GM21381 (cell line): ENCODE measurements around the gene EME2.

Experiments used
- ATAC-seq: cut with Tn5 transposase; IDR thresholded peaks from one replicate; pipeline ENCODE4 v1.9.1; 2021; ENCODE audit warnings: mild to moderate bottlenecking, moderate library complexity; ENCODE audit not compliant: unreplicated experiment

The EME2 gene

DNA sequence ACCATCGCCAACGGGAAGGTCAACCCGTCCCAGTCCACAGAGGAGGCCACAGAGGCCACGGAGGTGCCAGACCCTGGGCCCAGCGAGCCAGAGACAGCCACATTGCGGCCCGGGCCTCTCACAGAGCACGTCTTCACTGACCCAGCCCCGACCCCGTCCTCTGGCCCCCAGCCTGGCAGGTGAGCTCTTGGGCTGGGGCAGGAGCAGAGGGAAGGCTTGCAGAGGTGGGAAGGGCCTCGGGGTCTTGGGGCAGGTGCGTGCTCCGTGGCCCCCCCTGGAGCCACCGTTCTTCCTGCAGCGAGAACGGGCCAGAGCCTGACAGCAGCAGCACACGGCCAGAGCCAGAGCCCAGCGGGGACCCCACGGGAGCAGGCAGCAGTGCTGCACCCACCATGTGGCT is 6.4 kb upstream of the EME2 start:
- no peak for ATAC-seq

DNA sequence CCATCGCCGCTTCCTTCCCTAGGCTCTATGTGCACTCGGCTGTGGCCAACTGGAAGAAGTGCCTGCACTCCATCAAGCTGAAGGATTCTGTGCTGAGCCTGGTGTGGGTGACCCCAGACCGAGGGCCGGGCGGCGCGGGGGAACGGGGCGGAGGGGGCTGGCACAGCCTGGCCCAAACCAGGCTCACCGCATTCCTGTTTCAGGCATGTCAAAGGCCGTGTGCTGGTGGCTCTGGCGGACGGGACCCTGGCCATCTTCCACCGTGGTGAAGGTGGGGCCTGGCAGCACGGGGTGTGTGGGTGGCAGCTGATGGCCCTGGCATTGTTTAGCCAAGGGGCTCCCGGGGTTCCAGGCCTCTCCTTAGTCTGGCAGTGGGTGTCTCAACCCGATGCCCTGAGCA is 5.9 kb upstream of the EME2 start:
- no peak for ATAC-seq

GRCh38 chr16:1767116-1767994 is 5.3 kb upstream of the EME2 start:
- no peak for ATAC-seq

GRCh38 chr16:1768061-1768766 is 4.4 kb upstream of the EME2 start:
- no peak for ATAC-seq

GRCh38 chr16:1768767-1769401 is 3.7 kb upstream of the EME2 start:
- no peak for ATAC-seq

DNA sequence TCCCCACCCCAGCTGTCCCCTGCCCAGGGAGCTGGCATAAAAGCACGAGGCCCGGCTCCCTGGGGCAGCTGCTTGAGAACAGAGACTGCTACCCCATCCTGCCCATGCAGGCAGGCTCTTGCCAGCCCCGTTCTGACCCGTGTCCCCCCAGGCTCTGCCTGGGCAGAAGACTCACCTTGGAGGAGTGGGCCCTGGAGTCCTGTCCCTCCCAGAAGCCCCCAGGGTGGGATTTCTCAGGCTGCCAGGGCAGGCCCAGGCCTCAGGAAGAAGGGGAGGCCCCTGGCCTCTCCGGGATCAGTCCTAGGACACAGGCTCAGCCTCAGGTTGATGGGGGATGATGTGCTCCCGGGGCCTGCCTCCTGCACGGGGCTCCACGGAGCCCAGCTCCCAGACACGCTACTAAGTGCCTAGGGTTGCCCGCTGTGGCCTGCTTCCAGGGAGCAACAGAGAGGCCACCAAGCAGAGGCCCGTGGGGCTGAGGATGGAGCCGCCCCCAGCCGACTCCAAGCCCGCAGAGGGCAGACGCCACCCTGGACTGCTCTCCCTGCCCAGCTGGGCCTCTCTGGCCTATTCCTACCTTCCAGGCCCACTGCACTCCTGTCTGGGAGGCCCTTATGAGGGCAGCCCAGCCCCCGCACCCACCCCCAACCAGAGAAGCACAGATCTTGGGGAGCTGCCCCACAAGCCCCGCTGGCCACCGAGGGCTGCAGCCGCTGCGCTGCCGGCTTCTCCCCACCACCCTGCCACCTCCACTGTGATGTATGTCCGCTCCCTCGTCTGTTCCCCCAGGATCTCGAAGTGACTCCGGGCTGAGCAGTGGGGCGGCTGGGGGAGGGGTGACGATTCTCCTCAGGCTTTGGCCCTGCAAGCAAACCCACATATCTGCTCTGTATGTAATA is 3.0 kb upstream of the EME2 start:
- ATAC-seq, result no peak

DNA sequence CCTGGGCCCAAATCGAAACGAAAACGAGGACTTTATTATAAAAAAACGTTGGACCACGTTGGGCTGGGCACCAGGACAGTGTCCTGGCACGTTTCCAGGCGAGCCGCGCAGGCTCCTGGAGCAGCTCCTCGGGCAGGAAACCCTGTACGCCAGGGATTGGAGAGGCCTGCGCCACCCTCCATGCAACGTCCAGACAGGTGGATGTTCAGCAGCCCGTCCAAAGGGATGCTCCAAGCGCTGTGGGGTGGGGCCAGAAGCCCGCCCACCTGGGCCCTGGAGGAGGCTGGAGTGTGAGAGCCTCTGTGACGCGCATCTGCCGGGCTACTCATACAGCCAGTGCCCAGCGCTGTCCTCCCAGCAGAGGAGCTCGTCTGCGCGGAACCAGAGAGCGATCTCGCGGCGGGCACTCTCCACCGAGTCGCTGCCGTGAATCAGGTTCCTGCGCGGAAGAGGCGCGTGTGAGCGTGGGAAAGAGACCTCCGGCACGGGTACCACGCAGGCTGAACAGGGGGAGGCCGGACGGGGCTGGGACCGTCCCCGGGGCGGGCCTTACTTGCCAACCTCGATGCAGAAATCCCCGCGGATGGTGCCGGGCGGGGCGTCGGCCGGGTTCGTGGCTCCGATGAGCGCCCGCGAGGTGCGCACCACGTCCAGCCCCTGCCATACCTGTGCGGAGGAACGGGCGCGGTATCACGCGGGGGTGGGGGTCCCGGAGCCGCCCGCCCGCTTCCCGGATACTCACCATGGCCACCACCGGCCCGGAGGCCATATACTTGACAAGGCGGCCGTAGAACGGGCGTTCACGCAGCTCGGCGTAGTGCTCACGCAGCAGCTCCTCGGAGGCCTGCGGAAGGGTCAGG is 2.1 kb upstream of the EME2 start:
- ATAC-seq, result no peak

- peak; percentile 25 for ATAC-seq
Observed at GRCh38 chr16:1771188-1771863, 1.3 kb upstream of the EME2 start, which contains the start of gene NME3. TSS of gene NME3 (minus strand) at chr16:1771543. CDS start at chr16:1771534, 9 bp downstream.

- no peak for ATAC-seq
Observed at GRCh38 chr16:1771864-1772361, 697 bp upstream of the EME2 start.

DNA sequence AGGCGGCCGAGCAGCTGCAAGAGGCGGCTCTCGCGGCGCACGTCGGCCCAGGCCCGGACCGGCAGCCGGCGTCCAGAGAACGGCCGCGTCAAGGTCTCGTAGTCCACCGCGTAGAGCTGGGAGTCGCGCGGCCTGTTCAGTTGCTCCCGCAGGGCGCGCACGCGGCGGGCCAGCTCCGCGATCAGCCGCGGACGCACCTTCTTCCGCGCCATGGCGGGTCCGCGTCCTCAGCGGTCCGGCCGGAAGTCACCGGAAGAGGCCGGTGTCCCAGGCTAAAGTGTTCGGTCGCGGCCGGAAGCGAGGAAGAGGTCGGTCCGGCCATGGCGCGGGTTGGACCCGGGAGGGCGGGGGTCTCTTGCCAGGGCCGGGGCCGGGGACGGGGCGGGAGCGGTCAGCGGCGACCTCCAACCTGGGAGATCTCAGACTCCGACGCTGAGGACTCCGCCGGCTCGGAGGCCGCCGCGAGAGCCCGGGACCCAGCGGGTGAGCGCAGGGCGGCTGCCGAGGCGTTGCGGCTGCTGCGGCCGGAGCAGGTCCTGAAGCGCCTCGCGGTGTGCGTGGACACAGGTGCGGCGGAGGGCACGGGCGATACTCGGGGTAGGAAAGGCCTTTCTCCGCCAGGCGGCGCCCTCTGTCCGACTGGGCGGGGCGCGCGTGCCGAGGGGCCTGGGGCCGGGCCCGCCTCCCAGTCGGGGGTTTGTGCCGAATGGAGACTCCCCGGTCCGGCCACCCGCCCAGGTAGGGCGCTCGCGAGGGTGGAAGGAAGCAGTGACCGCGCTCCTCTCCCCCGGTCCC is 495 bp downstream of the EME2 start, which contains the start of gene MRPS34:
Gene MRPS34, minus strand, starts transcription at position 227 of the 795 bp plus-strand sequence. Its CDS starts 15 bp downstream, at position 212.
- peak; percentile 47 for ATAC-seq

DNA sequence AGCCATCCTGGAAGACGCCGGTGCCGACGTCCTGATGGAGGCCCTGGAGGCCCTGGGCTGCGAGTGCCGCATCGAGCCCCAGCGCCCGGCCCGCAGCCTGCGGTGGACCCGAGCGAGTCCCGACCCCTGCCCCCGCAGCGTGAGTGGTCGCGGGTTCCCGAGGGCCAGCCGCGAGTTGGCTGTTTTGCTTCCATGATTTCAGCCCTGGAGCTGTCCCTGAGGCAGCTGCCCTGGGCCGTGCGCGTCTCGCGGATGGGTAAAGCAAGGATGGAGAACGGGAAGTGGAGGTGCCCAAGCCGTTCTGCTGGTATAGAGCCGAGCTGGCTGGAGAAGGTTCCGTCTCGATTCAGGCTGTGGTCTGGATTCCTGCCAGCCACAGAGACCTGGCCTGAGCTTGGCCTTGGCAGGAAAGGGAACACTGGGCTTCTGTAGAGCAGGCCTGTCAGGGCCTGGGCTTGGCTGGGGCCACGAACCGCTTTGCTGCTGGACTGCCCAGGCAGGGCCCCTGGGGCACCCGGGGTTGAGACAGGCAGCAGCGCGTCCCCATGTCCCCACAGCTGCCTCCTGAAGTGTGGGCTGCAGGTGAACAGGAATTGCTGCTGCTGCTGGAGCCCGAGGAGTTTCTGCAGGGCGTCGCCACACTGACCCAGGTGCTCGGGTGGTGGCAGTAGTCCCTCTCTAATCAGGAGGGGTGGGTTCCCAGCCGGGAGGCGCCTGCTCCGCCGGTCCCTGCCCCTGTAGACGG is 1.3 kb downstream of the EME2 start:
- no peak for ATAC-seq

GRCh38 chr16:1774448-1774780 is 1.8 kb downstream of the EME2 start:
- no peak for ATAC-seq

DNA sequence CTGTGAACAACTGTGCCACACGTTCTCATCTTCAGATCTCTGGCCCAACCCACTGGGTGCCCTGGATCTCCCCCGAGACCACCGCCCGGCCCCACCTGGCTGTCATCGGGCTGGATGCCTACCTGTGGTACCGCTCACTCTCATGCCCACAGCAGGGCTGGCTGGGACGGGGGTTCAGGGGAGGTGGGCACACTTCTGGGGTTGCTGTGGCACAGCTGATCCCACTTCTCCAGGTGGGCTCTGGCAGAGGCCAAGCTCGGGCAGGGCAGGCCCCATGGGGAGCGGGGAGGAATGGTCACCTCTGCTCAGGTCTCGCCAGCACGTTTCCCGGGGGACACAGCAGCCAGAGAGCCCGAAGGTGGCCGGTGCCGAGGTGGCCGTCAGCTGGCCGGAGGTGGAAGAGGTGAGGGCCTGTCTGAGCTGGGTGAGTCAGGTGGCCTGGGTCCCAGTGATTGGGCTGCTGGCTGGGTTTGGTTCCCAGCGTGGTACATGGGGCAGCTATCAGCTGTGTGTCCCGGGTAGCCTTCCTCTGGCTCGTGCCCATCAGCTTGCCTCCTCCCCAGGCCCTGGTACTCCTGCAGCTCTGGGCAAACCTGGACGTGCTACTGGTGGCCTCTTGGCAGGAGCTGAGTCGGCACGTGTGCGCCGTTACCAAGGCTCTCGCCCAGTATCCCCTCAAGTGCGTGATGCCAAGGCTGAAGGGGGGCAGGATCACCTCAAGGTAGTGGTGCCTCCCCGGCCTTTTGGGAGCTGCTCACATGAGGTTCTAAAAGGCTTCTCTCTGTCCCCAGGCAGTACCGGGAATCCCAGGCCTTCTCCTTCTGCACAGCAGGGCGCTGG is 2.6 kb downstream of the EME2 start:
- ATAC-seq, result no peak

GRCh38 chr16:1775846-1776671 is 3.4 kb downstream of the EME2 start:
- ATAC-seq, result no peak

DNA sequence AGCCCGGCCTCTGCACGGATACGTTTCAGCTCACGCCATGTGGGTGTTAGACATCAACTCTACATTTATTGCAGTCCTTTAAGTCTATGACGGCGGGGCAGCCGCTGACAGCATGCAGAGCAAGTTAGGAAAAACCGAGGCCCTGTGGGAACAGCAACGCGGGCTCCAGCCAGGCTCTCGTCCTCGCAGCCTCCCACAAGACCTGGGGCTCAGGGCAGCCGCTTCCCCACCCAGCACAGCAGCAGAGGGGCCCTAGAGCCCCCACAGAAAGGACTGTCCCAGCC is 4.0 kb downstream of the EME2 start:
- ATAC-seq, result no peak

DNA sequence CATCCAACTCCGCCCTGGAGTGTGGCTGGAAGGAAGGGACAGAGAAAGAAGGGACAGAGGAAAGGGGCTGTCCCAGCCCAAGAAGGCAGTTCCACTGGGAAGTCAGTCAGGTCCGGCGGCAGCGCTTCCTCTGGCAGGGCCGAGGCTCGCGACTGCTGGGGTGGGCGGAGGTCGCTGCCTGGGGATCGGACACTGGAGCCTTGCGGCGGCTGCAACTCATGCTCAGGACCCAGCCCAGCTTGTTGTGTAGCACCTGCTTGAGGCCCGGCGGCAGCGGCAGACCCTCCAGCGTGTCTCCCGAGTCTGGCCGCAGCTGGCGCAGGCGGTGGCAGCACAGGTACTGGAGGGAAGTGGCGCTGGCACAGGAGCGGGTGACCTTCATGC is 4.4 kb downstream of the EME2 start:
- no peak for ATAC-seq
